Stimulated activated CD8-positive, alpha-beta memory T cell treated with anti-CD3 and anti-CD28 coated beads, Interleukin-4, amount 100 ng/mL, for 24 hours (primary cell): ENCODE measurements around the gene ULBP1.
"Not testable (repeated sequence)": the region's sequence is repeated elsewhere in the genome, so short reads cannot be mapped to it uniquely, and the experiment has no call there.

ENCODE experiments used
- DNase-seq: peaks from one replicate; pipeline ENCODE4 v3.0.0-alpha.2; 2020; ENCODE audit warnings: low read depth

ULBP1 gene

GRCh38 chr6:150005761-150006651, 42.3 kb downstream of the ULBP1 start:
- DNase-seq = no peak

- no peak for DNase-seq
Measured at GRCh38 chr6:150006961-150007464, 43.3 kb downstream of the ULBP1 start.

- DNase-seq = no peak
Measured at GRCh38 chr6:150008588-150008987, 44.8 kb downstream of the ULBP1 start.

- DNase-seq = not testable (repeated sequence)
Measured at GRCh38 chr6:150012846-150013784, 49.4 kb downstream of the ULBP1 start.

- not testable (repeated sequence) for DNase-seq
Measured at GRCh38 chr6:150013785-150014622, 50.3 kb downstream of the ULBP1 start.

GRCh38 chr6:150014623-150015280, 51.0 kb downstream of the ULBP1 start:
- not testable (repeated sequence) for DNase-seq

GRCh38 chr6:150015281-150016001, 51.7 kb downstream of the ULBP1 start:
- not testable (repeated sequence) for DNase-seq

- DNase-seq = no peak
Measured at GRCh38 chr6:150016324-150017185, 52.8 kb downstream of the ULBP1 start.

GRCh38 chr6:150017186-150017521, 53.4 kb downstream of the ULBP1 start:
- DNase-seq = not testable (repeated sequence)

GRCh38 chr6:150018846-150019580, 55.3 kb downstream of the ULBP1 start:
- no peak for DNase-seq

GRCh38 chr6:150021870-150022269, 58.1 kb downstream of the ULBP1 start:
- not testable (repeated sequence) for DNase-seq
